Right atrium auricular region (tissue), 2 donors: ENCODE results near the gene PRDM15. TPM values are rescaled to one million over a fixed set of nuclear protein-coding genes. Genes with fewer than 3 reads are reported as not detected.

ENCODE experiments used
- DNase-seq: peaks from one replicate; pipeline ENCODE4 v3.0.0-alpha.2; 2019; ENCODE audit warnings: low spot score
- H3K27ac ChIP-seq, 2 donors: fragments of 200-600 bp; sonication (generic); 1 replicate in 1 of 2; 2 replicates in 1 of 2; pipeline ENCODE4 v1.5.1; 2016 to 2019
- H3K27me3 ChIP-seq, 2 donors: fragments of 200-600 bp; sonication (generic); one replicate each; pipeline versions ENCODE4 v1.5.1 to v1.6.0; 2017 to 2019
- H3K36me3 ChIP-seq: fragments of 200-600 bp; sonication (generic); one replicate; pipeline ENCODE4 v1.5.1; 2016
- H3K4me1 ChIP-seq, 2 donors: fragments of 200-600 bp; sonication (generic); one replicate each; pipeline versions ENCODE4 v1.5.1 to v1.6.0; 2017 to 2019
- H3K4me3 ChIP-seq, 2 donors: fragments of 200-600 bp; sonication (generic); 1 replicate in 1 of 2; 2 replicates in 1 of 2; pipeline ENCODE4 v1.5.1; 2017 to 2019; ENCODE audit warnings: mild to moderate bottlenecking in 1 of 2, moderate library complexity in 1 of 2
- H3K9me3 ChIP-seq, 2 donors: fragments of 200-600 bp; sonication (generic); one replicate each; pipeline ENCODE4 v1.5.1; 2019
- CTCF ChIP-seq, 2 donors: fragments of 200-600 bp; sonication (generic); IDR thresholded peaks; one replicate each; pipeline ENCODE4 v1.5.1; 2019; ENCODE audit warnings: antibody characterized with exemption in 2 of 2
- total RNA-seq, 2 donors: library from RNA; depleted of rRNA; stranded (reverse); fragments of >200 nt; gene quantifications; one replicate each; pipeline ENCODE4 v1.1.0, GENCODE V29; 2016

Gene PRDM15
- total RNA-seq, 2 donors from 2014 or later: 2.6 to 4.2 TPM

DNA sequence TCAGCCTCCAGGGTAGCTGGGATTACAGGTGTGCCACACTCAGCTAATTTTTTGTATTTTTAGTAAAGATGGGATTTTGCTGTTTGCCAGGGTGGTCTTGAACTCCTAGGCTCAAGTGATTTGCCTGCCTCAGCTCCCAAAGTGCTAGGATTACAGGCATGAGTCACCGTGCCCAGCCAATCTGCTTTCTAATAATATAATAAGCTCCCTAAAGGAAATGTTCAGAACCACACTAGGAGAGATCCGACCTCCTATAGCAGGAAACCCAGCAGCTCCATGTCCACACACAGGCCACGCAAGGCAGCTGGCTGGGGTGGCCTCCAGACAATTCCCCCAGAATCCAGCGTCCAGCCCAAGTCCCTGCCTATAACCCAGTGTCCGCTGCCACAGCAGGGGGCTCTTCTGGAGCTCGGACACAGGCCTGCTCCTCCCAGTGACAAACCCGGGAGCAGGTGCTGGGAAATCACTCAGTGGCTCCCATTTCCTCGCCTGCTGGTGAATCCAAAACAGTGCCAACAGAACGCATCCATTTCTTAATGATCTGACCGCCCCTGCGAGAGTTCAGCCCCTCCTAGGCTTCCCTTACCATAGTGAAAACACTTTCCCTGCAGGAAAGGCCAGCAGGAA, 119.8 kb downstream of the PRDM15 start:
- DNase-seq: no peak
- TF ChIP-seq CTCF (IDR thresholded peaks at IDR 0.05): no peak
- no peaks in the 10 kb centered on the region for H3K27me3 ChIP-seq
- H3K4me3 ChIP-seq: no peak overlapping the region
- no peak overlapping the region for H3K27ac ChIP-seq
- no peaks in the 10 kb centered on the region for H3K36me3 ChIP-seq
- H3K4me1 ChIP-seq: peaks cover 0 to 20% of the 10 kb centered on the region in 2 donors
- no peaks in the 10 kb centered on the region for H3K9me3 ChIP-seq

DNA sequence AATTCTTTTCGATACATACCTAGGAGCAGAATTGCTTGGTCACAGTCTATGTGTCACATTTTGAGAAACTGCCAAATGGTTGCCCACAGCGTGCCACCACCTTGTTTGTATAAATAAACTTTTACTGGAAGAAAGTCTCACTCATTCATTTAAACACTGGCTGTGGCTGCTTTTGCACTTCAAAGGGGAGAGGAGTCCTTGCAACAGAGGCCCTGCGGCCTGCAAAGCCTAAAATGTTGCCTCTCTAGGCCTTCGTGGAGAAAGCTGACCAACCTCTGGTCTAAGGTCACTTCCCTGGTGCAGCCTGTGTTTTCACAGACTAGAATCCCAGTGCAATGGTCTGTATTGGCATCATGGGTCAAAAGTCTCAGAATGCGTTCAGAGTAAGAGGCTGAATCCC, 120.6 kb downstream of the PRDM15 start:
- H3K4me3 ChIP-seq: no peak overlapping the region
- H3K27me3 ChIP-seq: no peaks in the 10 kb centered on the region
- H3K27ac ChIP-seq: no peak overlapping the region
- no peaks in the 10 kb centered on the region for H3K9me3 ChIP-seq
- DNase-seq: no peak
- no peaks in the 10 kb centered on the region for H3K36me3 ChIP-seq
- no peak for TF ChIP-seq CTCF (IDR thresholded peaks at IDR 0.05)
- H3K4me1 ChIP-seq: peaks cover 0 to 20% of the 10 kb centered on the region in 2 donors

DNA sequence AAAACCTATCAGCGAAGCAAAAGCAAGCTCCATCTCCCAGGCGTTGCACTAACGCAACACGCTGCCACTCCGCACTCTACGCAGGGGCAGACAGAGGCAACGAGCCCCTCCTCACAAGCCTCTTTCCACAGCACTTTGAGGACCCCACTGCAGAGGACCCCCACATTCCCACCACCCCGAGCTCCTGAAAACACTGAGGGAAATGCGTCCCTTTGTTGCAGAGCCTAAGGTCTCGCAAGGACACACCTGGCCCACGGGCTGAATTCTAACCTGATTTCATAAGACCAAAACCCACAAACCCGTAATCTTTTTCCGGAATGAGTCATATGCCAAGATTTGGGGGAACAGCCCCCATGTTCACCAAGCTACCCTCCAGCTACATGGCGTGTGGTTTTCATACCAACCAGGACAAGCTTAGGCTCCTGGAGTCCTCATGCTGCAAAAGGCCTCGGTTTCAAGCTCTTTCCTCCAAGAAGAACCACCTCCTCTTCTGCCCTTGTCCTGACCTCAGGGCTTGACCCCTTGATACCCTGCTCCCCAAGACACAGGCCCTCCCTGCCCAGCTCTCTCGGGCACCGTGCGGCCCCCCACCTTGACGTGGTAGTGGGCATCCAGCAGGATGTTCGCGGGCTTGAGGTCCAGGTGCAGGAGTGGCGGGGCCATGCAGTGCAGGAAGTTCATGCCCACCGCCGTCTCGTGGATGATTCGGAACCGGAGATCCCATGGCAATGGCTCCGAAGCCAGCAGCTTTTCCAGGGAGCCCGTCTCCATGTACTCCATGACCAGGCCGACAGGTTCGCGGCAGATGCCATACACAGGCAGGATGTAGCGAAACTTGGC, 123.0 kb downstream of the PRDM15 start:
- no peak for DNase-seq
- no peak overlapping the region for H3K27ac ChIP-seq

GRCh38 chr21:41755258-41755933, 123.7 kb downstream of the PRDM15 start:
- Histone ChIP-seq H3K9me3 (no peaks in the 10 kb centered on the region), H3K4me1 (peaks cover 0 to 13% of the 10 kb centered on the region in 2 donors), H3K36me3 (no peaks in the 10 kb centered on the region), H3K27ac (no peak overlapping the region), H3K27me3 (no peaks in the 10 kb centered on the region), H3K4me3 (no peak overlapping the region)
- TF ChIP-seq CTCF (IDR thresholded peaks at IDR 0.05): no peak
- no peak for DNase-seq

More for the DNA sequence above, 123.0 kb downstream of the PRDM15 start:
- TF ChIP-seq CTCF (IDR thresholded peaks at IDR 0.05): no peak
- Histone ChIP-seq H3K4me1 (peaks cover 0 to 18% of the 10 kb centered on the region in 2 donors), H3K9me3 (no peaks in the 10 kb centered on the region), H3K27me3 (no peaks in the 10 kb centered on the region), H3K36me3 (no peaks in the 10 kb centered on the region), H3K4me3 (no peak overlapping the region)

- no peak for TF ChIP-seq CTCF (IDR thresholded peaks at IDR 0.05)
- Histone ChIP-seq H3K9me3 (no peaks in the 10 kb centered on the region), H3K36me3 (no peaks in the 10 kb centered on the region), H3K4me3 (no peak overlapping the region), H3K27ac (no peak overlapping the region), H3K27me3 (no peaks in the 10 kb centered on the region), H3K4me1 (peaks cover 0 to 13% of the 10 kb centered on the region in 2 donors)
- DNase-seq: no peak
Measured at GRCh38 chr21:41754479-41754891, 124.7 kb downstream of the PRDM15 start.
